Fibroblast of lung (primary cell): Measurements from ENCODE around the gene ZBTB26.

Experiments
- CTCF ChIP-seq, 2 donors: IDR thresholded peaks in 1 of 2; conservative IDR thresholded peaks in 1 of 2; 1 replicate in 1 of 2; 2 replicates in 1 of 2; pipeline ENCODE4 v1.5.1; 2011 to 2012; ENCODE audit warnings: low read length in 2 of 2, control low read depth in 1 of 2, inconsistent platforms in 1 of 2, low read depth in 1 of 2, mild to moderate bottlenecking in 1 of 2
- EZH2 ChIP-seq: IDR thresholded peaks from 2 replicates; pipeline ENCODE4 v1.5.1; 2012; ENCODE audit warnings: low read length, control low read depth, mild to moderate bottlenecking; ENCODE audit errors: missing control alignments

GRCh38 chr9:122888480-122888879 is 42.8 kb downstream of the ZBTB26 start:
- TF ChIP-seq EZH2: no peak
- TF ChIP-seq CTCF (conservative IDR thresholded peaks at IDR 0.05 in 1 of 2, IDR thresholded peaks at IDR 0.05 in 1 of 2; ENCODE audit: low read depth in 1 of 2, low read length in 2 of 2): no peak
